HG02938 (cell line): ENCODE results near the gene NEDD9.

ENCODE experiments used
- ATAC-seq: cut with Tn5 transposase; IDR thresholded peaks from one replicate; pipeline ENCODE4 v1.9.1; 2021; ENCODE audit warnings: mild to moderate bottlenecking, moderate library complexity; ENCODE audit not compliant: unreplicated experiment

NEDD9 gene

DNA sequence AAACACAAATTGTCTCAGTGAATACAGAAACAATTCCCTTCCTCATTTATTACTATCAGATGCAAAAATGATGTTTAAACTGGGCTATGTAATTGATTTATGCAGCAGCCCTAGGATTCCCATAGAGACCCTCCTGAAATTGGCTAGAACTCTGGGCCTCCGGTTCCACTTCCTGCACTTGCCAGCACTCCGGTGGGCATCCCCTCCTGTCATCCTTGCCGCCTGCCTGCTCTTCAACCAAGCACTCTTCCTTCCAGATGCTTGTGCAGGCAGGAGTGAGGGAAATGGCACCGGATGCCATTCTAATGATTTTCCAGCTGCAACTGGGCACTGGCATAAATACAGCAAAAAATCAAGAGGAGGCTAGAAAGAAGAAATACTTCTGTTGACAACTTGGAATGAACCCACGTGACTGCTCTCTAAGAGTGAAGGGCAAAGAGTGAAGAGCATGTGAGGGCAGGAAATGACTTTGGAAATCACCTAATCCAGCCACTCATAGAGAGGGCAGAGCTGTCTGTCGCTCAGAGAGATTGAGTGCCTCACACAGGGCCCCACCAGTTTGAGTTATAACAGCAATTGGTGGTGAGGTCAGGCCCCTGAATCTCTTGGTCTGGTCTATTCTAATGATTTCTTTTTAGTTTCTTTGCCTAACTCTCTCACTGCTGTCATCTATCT, 3.7 kb upstream of the NEDD9 start:
- ATAC-seq, result no peak

DNA sequence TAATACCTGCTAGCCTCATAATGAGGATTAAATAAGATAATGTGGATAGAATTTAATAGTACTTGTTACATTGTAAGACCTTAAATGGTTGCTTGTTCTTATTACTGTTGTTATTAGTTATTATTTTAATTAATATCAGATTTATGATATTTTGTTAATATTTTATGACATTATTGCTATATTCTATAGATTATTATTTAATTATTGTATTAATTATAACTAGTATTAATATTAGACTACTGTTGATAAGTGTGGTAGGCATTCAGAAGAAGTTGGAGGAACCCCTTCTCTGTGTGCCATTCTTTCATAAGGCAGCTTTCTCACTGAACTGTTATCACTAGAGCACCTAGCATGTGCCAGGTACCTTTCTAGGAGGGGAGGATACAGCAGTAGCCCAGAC, 2.6 kb upstream of the NEDD9 start:
- ATAC-seq, result no peak

DNA sequence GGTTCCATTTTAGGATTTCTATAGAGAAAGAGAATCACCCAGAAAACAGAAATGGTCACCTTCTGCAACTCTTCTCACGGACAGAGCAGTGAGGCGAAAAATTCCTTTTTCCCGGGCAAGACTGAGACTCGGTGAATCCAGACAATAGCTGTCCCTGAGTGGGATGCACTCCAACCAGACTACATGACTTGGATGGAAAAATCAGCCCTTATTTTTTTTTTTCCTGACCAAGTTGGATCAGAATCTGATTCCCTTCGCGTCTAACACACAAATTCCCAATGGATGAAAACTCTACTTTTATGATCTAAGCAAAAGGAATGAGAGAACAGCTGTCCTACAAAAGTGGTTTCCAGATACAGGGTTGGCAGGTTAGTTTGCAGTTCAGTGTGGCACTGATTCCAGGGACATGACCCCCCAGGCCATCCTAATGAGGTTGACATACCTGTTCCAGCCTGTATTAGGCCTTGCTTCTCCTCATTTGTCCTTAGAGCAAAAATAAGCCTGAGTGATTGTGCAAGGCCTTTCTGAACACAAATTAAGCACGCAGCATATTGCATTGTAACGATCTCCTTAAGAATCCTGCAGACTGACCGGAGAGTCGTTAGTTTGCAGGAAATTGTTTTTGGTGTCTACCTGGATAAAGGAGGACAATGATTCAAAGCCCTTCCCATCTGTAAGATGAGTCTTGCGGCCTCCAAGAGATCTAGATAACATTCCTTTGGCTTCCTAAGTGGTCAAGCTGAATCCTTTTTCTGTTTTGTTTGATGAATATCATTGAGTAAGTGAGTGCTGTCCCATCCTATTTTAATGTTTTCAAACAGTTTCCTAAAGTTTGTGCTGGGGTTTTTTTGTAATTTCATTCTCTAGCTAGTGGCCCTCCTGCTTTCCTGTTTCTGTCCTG, 1.5 kb upstream of the NEDD9 start:
- no peak for ATAC-seq

DNA sequence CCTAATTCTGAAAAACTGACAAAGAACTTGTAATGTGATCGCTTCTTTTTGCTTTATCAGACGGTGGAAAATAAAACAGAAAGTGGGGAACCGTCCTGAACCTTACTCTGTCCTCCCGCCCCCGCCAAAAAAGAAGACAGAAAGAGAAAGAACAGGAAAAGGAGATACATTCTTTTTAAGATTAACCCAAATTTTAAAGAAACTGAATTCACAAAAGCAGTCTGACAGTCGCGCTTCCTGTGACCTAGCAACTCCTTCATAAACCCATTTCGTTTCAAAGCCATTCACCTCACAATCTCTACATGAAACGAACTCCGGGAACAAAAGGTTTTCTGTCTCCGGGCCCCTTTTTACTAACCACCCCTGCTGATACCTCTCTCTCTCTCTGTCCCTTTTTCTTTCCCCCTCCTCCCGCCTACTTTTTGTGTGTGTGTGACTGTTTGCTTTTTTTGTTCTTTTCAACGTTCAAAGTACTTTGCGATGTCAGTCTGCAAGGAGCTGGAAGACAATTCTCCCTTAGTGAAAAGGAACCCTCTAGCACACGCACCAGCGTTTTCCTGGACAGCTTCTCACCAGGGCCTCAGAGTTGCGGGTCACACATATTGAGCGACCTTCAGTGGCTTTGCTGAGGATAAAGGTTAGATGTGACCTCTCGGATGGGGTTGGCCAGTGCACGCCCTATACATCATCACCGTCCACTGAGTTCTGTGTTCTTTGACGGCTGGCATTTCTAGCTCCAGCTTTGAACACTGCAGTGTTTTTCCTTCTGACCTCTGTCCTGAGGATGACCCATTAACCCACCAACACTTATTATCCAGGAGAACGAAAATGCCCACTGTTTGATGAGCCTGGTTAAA, 530 bp upstream of the NEDD9 start:
- no peak for ATAC-seq

DNA sequence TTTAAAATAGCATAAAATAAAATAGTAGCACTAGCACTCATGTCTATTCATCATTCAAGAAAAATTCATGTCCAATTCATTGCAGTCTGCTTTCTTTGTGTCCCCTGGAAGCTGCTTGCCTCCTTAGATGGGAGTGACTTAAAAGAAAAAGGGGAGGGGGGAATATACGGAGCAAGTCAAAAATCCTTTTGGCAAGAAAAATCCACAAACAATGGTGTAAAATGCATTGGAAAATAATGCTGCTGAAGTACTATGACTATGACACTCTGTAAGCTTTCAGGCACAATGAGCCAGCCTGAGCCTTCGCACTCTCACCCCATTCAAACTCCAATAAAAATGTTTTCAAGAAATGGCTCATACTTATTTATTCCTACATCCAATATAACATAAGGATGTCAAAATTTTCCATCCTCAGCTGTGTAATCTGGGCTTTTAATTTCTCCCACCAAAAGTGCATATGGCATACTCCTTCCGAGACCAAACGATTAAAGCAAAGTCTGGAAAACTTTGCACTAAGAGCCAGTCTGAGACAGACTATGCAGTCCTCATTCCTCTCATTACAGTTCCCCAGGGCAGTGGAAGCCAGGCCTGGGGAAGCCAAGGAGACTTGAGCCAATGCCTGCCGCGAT, 790 bp downstream of the NEDD9 start:
- ATAC-seq, result no peak

DNA sequence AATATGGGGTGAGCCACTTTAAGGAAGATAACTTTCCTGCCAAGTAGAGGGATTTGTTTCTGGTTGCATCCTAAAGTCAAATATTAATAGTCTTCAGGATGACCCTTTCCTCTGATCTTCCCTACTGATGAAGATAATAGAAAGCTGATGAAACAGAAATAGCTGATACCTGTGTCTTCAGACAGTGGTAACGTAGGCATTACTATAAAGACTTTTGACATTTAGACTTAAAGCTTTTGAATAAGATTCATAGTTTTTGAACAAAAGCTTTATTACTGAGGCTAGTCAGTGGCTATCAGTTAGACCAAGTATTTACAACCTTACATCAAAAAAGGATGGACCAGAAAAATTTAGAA, 1.4 kb downstream of the NEDD9 start:
- no peak for ATAC-seq

DNA sequence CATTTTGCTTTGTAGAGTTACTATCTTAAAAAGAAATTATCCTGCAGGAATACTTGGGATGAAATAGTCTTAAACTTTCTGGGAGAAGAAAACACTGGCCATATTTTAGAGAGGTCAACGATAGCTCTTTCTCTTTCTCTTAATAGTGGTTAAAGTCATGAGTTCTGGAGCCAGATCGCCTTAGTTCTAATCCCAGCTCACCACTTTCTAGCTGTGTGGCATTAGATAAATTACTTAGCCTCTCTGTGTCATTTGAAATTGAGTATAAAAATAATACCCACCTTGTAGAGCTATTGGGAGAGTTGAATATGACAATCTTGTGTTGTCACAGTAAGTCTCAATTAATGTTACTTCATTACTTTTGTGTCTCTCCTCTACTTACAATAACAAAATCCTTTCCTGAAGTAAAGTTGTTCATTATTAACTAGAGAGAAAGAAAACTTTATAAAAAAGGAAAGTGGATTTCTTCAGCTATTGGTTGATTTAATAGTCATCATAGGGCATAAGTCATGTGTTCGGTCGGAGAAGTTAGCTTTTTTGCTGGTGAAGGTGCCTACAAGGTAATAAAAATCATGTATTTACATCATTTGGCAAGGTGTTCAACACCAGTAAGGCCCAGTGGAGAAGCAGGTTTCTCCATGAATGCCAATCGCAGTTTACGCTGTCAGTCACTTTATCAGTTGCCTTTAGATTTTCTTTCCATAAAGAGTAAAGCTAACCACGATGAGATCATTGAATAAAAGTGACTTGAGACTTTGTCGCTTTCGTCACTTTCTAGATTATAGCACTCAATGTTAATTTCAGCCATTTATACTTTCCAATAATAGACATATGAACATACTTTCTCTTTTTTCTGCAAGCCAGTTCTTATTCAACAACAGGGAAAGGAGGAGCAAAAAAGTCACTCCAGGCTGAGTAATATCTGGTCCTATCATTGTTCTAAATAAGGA, 2.0 kb downstream of the NEDD9 start:
- ATAC-seq, result no peak

DNA sequence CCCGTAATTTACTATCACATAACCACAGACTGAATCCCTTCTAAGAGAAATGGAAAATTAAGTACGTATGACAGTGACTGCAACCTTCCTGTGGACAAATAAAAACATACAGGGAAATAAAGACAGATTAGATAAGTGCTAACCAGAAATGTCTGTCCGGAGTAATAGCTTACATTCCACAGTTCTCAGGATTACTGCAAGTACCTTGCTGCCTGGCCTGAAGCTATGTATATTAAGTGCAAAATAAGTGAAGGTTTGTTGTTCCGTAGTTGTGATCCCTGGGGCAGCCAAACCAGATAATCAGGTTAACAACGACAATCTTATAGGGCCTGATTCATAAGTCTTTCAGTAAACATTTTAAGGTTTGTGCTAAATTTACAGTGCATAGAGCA, 2.8 kb downstream of the NEDD9 start:
- no peak for ATAC-seq

DNA sequence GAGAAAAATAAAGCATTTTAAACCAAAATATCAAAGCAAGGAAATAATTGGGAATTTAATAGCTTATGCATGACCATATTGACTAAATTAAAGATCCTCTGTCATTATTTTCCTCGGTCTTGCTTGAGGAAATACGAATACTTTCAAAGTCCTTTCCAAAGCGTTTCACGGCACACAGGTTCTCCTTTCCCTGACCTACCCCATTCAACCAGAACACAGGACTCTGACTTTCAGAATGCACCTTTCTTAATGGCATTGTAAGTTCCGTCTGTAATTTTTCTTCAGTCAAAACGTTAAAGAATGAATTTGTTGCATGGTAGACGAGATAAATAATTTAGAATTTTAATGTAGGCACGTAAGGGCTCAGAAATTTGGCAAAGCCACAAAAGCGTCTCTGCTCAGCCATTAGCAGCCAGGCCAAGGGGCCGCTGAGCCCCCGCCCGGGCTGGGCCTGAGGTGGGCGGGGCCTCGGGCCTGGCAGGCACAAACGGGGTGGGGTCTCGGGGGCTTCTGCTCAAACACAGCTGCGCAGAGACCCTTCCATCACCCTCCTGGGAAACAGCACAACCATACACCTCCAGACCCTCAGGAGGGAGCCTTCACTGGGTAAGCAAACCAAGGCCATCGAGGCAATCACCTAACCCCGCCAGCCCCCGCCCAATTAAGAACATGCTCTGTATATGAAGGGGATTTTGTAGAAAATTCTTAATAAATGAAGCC, 3.4 kb downstream of the NEDD9 start:
- ATAC-seq, result no peak

DNA sequence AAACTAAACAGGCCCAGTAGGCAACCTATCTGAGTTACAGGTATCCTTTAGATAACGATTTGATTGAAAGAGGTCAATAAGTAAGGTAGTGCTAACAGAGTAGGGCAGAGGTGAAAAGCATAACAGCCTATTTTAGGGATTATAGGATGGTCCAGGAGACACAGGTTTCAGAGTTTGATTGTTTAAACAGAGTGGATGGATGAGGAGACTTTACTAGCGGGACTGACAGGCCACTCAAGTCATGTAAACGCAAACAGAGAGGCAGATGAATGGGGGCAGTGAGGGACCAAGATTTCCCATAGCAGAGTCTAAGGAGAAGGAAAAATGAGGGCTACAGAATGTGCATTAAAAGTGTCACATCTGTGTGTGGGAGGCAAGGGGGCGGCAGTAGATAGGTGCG, 4.8 kb downstream of the NEDD9 start:
- ATAC-seq, result no peak

DNA sequence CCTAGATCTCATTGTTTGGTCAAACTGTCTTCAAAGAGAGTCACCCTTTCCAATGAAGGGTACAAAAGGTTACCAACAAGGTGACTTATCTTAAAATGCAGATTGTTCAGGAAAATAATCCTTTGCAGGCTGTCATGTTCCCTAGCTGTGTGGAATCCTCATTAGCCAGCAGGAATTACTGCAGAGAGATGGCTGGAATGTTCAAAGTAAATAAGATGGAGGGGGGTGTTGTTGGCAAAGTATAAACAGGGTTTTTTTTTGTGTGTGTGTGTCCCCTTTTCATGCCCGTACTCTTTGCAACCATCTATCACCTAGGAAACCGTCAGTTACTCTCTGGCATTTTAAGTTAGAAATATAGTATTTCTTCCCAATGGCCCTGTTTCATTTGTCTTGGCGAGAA, 6.5 kb downstream of the NEDD9 start:
- ATAC-seq, result no peak

DNA sequence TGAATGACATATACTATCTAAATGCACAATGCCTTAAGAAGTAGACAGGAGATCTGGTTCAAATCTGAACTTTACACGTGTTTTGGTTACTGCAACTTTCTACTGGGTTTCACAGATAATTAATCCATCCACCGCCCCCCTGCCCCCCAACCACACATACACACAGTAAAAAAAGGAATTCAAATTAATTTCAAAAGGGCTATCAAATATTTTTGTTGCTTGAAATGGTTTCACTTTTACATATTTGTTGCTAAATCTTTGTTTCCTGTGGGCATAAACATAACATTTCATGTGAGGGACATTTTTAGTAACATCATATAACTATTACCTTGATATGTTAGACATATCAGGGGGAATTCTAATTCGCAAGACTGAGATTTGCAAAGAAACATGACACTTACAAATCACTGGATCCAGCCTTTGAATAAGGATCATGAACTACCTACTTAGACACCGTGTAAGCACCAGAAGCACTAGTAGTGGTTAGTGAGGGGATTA, 7.5 kb downstream of the NEDD9 start:
- no peak for ATAC-seq

DNA sequence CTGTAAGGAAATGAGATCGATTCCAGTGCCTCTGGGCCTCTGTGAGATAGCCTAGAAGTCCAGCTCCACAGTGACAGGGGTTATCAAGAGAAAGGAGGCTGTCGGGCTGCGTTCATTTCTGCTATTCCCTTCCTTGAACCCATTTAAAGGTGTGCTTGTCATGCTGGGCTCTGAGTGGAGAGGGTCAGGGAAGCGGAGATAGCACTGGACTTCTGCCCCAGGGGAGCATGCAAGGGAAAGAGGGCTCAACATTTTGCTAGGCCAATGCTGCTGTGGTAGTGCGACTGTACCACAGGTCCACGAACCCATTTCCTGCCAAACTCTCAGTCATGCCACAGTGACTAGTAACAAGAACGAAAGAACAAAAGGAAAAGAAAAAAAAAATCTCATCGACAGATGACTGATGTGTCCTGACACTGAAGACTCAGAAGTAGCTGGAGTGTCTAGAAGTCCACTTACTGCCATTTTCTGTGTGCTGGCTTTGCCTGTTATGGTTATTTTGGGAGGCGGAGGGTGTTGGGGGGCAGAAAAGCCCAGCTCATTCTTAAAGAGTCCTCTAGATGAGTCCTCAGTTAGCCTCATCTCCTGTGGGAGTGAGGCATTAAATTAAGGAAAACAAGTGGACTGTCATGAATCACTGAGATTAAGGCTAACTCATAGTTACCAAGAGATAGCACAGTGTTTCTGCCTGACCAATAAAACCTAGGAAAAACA, 8.1 kb downstream of the NEDD9 start:
- peak; percentile 80 for ATAC-seq

DNA sequence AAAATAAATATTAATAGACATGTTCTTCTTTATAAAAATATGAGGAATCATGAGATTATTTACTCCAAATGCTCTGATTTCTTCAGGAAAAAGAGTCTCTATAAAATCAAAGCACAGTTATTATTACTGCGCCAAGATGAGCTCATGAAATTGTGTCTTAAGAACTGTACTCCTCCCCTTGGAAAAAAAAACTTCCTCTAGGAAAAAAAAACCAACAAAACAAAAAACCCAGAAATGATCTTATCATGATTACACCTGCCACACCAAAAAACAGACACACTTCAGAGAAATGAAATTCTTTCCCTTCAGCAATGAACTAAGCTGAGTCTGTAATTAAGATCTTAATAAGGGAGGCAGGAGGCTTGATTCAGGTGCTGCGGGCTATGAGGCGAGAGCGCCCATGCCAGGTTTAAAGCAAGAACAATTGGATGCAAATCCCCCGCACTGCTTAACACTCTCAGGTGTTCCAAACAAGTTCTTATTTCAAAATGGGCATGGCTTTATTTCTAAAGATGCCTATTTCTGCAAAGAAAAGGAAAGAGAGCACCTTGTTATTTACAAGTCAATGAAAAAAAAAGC, 9.1 kb downstream of the NEDD9 start:
- no peak for ATAC-seq

DNA sequence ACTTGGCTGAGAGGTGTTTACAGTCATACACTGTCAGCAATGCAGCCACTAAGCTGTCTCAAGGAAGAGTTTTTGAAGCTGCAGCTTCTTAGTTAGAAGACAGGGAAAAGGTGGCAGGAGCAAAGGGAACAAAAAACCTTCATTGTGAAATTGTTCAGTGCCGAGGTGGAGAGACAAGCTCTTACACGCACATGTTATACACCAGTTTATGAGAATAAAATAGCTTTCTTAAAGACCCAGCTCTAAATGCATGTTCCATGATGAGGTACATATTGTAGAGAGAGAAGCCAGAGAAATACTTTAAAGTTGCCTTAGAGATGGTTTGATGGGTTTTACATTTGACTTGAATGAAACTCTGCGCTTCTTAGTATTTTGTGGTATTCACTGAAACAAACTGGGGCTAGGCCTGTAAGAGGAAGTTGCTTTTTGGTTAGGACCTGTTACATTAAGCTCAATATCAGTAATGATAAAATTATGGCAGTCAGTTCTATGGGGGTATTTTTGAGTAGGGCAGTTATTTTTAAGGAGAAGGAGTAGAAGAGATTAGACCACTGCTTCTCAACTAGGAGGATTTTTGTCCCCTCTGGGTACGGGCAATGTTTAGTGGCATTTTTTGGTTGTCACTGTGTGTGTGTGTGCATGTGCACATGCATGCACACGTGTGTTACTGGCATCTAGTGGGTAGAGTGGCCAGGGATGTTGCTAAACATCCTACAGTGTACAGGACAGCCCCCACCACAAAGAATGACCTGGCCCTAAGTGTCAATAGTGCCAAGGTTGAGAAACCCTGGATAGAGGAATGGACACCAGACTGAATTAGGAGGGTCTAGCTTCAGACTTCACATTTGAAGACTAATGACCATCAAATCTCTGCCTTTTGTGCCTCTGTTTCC, 9.8 kb downstream of the NEDD9 start:
- ATAC-seq, result no peak

DNA sequence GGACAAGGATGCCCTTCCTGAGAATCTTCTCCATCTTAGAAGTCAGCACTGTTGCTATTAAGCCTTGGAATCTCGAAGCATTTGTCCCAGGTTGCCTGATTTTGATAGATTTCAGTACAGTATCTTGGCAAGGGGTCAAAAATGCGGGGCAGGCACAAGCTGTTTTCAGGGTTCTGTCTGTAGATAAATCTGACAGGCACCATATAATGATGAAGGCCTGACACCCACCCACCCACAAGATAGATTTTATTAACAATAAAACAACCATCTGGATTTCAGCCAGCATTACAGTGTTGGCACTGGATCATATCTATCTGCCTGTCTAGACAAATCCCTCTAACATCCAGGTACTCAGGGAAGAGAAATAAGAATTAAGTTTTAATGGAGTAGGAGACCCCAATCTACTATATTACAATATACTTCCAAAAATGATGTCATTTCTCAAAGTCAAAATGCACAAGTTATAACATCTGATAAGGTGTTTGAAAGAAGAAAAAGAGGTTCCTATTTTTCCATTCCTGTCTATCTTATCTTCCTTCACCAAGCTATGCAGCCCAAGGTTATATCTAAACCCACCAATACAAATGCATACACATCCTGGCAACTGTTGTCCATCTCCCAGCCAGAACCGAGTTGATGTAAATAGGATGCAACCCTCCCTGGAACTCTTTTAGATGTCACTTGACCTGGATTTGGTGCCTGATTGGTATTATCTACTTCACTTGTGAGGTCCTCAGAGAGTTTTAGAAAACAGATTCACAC, 10.7 kb downstream of the NEDD9 start:
- ATAC-seq, result no peak
